Vagina (tissue), 2 donors: ENCODE data around the gene NPM1. TPM values are rescaled to one million over a fixed set of nuclear protein-coding genes. Genes with fewer than 3 reads are reported as not detected.

ENCODE experiments used
- DNase-seq, 2 donors: peaks; one replicate each; pipeline ENCODE4 v3.0.0-alpha.2; 2017; ENCODE audit errors: extremely low spot score in 2 of 2
- H3K27ac ChIP-seq: fragments of 200-600 bp; sonication (generic); one replicate; pipeline ENCODE4 v1.5.1; 2019
- H3K27me3 ChIP-seq: fragments of 200-600 bp; sonication (generic); one replicate; pipeline ENCODE4 v1.5.1; 2019
- H3K36me3 ChIP-seq, 2 donors: fragments of 200-600 bp; sonication (generic); one replicate each; pipeline ENCODE4 v1.5.1; 2017 to 2019
- H3K4me1 ChIP-seq: fragments of 200-600 bp; sonication (generic); one replicate; pipeline ENCODE4 v1.5.1; 2019
- H3K4me3 ChIP-seq, 2 donors: fragments of 200-600 bp; sonication (generic); 1 replicate in 1 of 2; 2 replicates in 1 of 2; pipeline ENCODE4 v1.5.1; 2016 to 2019
- H3K9me3 ChIP-seq: fragments of 200-600 bp; sonication (generic); one replicate; pipeline ENCODE4 v1.5.1; 2019
- CTCF ChIP-seq, 3 experiments: fragments of 450-650 bp in 2 of 3; fragments of 200-600 bp in 1 of 3; sonication (generic) in 1 of 3; IDR thresholded peaks; one replicate each; pipeline ENCODE4 v1.5.1; 2017 to 2019; ENCODE audit warnings: antibody characterized with exemption in 3 of 3, mild to moderate bottlenecking in 2 of 3, moderate library complexity in 2 of 3
- POLR2A ChIP-seq, 2 donors: fragments of 450-650 bp; IDR thresholded peaks; one replicate each; pipeline ENCODE4 v1.6.1; 2017; ENCODE audit warnings: antibody characterized with exemption in 2 of 2, mild to moderate bottlenecking in 2 of 2, moderate library complexity in 2 of 2
- POLR2AphosphoS5 ChIP-seq, 2 donors: sonication (generic); formaldehyde crosslinking; IDR thresholded peaks; one replicate each; pipeline ENCODE4 v1.9.0; 2017; ENCODE audit warnings: antibody characterized with exemption in 2 of 2, mild to moderate bottlenecking in 2 of 2, low read depth in 1 of 2; ENCODE audit not compliant: insufficient read depth in 1 of 2
- intact Hi-C: fragments of 100-400 bp; cut with DNase I; formaldehyde crosslinking; loops from one replicate; pipeline ENCODE4 v1.15.1; 2023
- total RNA-seq: library from RNA; depleted of rRNA; stranded (reverse); fragments of >200 nt; gene quantifications from one replicate; pipeline ENCODE4 v1.2.3, GENCODE V29; 2016

Gene NPM1
- total RNA-seq, 1 donor from 2014 or later = 526 TPM

- TF ChIP-seq POLR2A (IDR thresholded peaks at IDR 0.05) (no peak), CTCF (IDR thresholded peaks at IDR 0.05) (no peak), POLR2AphosphoS5 (IDR thresholded peaks at IDR 0.05; ENCODE audit: insufficient read depth in 1 of 2, low read depth in 1 of 2) (no peak)
- Histone ChIP-seq H3K9me3 (no peaks in the 10 kb centered on the region), H3K4me1 (no peaks in the 10 kb centered on the region), H3K27me3 (no peaks in the 10 kb centered on the region), H3K27ac (no peak overlapping the region), H3K4me3 (no peak overlapping the region), H3K36me3 (no peaks in the 10 kb centered on the region)
- no peak for DNase-seq
- intact Hi-C loops = no loop called here
Observed at GRCh38 chr5:171426680-171427079, 39.0 kb downstream of the NPM1 start.

GRCh38 chr5:171427318-171428167 lies 39.9 kb downstream of the NPM1 start:
- TF ChIP-seq CTCF (IDR thresholded peaks at IDR 0.05) = no peak
- no peak for TF ChIP-seq POLR2AphosphoS5 (IDR thresholded peaks at IDR 0.05; ENCODE audit: insufficient read depth in 1 of 2, low read depth in 1 of 2)
- TF ChIP-seq POLR2A (IDR thresholded peaks at IDR 0.05) = no peak
- Histone ChIP-seq H3K4me3 (no peak overlapping the region), H3K4me1 (no peaks in the 10 kb centered on the region), H3K9me3 (no peaks in the 10 kb centered on the region), H3K36me3 (no peaks in the 10 kb centered on the region), H3K27ac (no peak overlapping the region), H3K27me3 (no peaks in the 10 kb centered on the region)
- intact Hi-C loops = no loop called here
- no peak for DNase-seq

GRCh38 chr5:171428168-171428696 lies 40.6 kb downstream of the NPM1 start:
- no peak for DNase-seq
- H3K27ac ChIP-seq = no peak overlapping the region
- H3K36me3 ChIP-seq = no peaks in the 10 kb centered on the region
- no peak overlapping the region for H3K4me3 ChIP-seq
- intact Hi-C loops = no loop called here
- H3K9me3 ChIP-seq = no peaks in the 10 kb centered on the region
- no peaks in the 10 kb centered on the region for H3K4me1 ChIP-seq
- no peaks in the 10 kb centered on the region for H3K27me3 ChIP-seq
- TF ChIP-seq CTCF (IDR thresholded peaks at IDR 0.05) (no peak), POLR2AphosphoS5 (IDR thresholded peaks at IDR 0.05; ENCODE audit: insufficient read depth in 1 of 2, low read depth in 1 of 2) (no peak), POLR2A (IDR thresholded peaks at IDR 0.05) (no peak)

GRCh38 chr5:171428809-171429542 lies 41.3 kb downstream of the NPM1 start:
- Histone ChIP-seq H3K9me3 (no peaks in the 10 kb centered on the region), H3K4me3 (no peak overlapping the region), H3K4me1 (no peaks in the 10 kb centered on the region), H3K27me3 (no peaks in the 10 kb centered on the region), H3K27ac (no peak overlapping the region), H3K36me3 (no peaks in the 10 kb centered on the region)
- intact Hi-C loops = no loop called here
- DNase-seq = no peak
- TF ChIP-seq CTCF (IDR thresholded peaks at IDR 0.05) = no peak
- no peak for TF ChIP-seq POLR2A (IDR thresholded peaks at IDR 0.05)
- TF ChIP-seq POLR2AphosphoS5 (IDR thresholded peaks at IDR 0.05; ENCODE audit: insufficient read depth in 1 of 2, low read depth in 1 of 2) = no peak
